WI38 (cell line): Measurements from ENCODE around the gene TADA2B.

Source experiments
- H3K4me3 ChIP-seq: 2 replicates; pipeline ENCODE4 v1.5.1; 2011; ENCODE audit warnings: low read depth, mild to moderate bottlenecking, control low read depth, low read length
- TF ChIP-seq, protein P1 (sequence below): IDR thresholded peaks from 2 replicates; pipeline ENCODE4 v1.5.1; 2012; ENCODE audit warnings: low read depth, mild to moderate bottlenecking, control low read depth, low read length

The TADA2B gene

DNA sequence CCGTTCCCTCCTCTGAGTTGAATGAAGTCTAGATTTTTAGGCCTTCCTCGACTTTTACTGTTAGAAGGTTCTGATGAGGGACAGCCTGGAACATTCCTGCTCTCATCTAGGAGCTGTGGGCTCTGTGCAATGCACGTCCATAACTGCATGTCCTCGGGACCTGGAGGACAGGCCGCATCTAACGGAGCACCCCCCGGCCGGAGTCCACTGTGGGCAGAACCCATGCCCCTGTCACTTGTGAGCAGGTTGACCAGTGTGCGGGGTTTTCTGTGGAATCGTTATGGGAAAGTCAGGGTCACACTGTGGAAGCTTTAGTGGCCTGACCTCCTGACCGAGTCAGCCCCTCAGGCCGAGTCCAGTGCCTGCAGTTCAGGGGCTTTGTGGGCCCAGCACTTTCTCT, 19.3 kb upstream of the TADA2B start:
- TF ChIP-seq, protein P1, sequence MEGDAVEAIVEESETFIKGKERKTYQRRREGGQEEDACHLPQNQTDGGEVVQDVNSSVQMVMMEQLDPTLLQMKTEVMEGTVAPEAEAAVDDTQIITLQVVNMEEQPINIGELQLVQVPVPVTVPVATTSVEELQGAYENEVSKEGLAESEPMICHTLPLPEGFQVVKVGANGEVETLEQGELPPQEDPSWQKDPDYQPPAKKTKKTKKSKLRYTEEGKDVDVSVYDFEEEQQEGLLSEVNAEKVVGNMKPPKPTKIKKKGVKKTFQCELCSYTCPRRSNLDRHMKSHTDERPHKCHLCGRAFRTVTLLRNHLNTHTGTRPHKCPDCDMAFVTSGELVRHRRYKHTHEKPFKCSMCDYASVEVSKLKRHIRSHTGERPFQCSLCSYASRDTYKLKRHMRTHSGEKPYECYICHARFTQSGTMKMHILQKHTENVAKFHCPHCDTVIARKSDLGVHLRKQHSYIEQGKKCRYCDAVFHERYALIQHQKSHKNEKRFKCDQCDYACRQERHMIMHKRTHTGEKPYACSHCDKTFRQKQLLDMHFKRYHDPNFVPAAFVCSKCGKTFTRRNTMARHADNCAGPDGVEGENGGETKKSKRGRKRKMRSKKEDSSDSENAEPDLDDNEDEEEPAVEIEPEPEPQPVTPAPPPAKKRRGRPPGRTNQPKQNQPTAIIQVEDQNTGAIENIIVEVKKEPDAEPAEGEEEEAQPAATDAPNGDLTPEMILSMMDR, result no peak
- no peak overlapping the region for H3K4me3 ChIP-seq

DNA sequence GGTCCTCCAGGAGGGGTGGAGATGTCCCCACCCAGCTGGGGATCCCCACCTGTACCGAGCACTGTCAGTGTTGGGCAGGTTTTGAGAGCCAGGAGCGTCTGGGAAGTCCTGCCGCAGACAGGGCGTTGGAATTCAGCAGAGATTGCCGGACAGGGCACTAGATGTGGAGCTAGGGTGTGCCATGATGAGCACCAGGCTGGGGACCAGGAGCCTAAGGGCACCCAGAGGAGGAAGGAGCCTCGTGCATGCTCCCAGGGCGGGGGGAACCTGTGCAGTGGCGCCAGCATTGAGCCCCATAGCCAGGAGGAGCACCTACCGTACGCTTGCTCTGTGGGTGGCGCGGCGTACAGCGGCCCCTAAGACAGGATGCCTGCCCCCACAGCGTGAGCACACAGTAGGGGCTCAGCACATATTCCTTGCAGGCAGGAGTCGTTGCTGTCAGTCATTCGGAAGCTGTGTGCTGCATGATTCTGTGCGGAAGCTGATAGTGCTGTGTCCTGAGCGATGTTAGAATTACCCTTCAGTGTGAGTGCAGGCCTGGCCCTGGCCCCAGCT, 18.8 kb upstream of the TADA2B start:
- TF ChIP-seq, protein P1, result no peak
- H3K4me3 ChIP-seq, result no peak overlapping the region

DNA sequence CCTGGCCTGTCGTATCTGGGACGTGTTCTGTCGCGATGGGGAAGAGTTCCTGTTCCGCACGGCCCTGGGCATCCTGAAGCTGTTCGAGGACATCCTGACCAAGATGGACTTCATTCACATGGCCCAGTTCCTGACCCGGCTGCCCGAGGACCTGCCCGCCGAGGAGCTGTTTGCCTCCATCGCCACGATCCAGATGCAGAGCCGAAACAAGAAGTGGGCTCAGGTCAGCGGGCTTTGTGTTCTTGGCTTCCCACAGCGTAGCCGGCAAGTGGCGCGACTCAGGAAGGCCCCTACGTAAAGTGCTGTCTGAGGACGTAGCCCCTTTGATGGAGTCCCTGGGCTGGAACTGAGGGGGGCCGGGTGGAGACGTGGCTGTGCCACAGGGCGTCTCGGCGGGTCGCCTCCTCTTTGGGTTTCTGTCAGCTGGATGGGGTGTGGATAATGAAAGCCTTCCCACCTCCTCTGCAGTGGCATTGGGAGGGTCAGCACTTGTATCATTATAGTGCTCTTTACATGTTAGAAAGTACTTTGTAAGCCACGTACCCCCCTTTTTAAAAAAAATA, 18.1 kb upstream of the TADA2B start:
- TF ChIP-seq, protein P1, result no peak
- no peak overlapping the region for H3K4me3 ChIP-seq

DNA sequence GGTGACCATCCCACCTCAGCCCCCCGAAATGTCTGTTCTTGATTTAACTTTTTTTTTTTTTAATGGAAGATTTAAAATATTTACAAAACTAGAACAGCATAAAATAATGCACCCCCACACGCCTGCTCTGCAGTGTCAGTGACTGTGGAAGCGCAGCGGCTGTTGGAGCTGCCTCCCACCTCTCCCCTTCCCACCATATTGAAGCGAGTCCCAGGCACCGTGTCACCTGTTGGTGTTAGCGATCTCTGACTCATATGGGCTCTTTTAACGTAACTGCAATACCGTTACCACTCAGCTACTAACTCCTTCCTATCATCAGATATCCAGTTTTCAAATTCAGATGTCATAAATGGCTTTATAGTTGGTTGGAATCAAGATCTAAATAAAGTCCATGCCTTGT, 17.1 kb upstream of the TADA2B start:
- H3K4me3 ChIP-seq, result no peak overlapping the region
- TF ChIP-seq, protein P1, result no peak

DNA sequence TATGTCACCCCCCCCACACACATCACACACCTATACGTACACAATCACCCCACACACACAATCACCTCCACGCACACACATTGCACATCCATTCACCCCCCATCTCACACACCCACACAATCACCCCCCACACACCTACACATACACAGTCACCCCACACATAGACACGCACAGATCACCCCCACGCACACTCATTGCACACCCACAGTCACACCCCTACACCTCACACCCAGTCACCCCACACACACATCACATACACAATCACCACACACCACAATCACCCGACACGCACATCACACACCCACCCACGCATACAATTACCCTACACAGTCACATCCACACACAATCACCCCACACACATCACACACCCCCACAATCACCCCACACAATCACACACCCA, 15.9 kb upstream of the TADA2B start:
- TF ChIP-seq, protein P1, result no peak
- no peak overlapping the region for H3K4me3 ChIP-seq

DNA sequence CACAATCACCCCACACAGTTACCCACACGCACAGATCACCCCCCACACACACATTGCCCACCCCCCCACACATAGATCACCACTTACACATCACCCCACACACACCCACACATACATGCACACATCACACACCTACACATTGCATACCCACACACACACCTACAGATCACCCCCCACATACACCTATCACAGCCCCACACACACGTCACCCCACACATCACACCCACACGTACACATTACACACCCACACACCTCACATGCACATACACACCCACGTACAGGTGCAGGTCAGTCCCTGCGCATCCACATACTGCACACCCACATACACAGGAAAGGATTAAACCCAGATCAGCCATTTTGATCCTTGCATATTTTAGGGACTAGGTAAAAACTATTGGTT, 15.3 kb upstream of the TADA2B start:
- no peak overlapping the region for H3K4me3 ChIP-seq
- TF ChIP-seq, protein P1, result no peak

DNA sequence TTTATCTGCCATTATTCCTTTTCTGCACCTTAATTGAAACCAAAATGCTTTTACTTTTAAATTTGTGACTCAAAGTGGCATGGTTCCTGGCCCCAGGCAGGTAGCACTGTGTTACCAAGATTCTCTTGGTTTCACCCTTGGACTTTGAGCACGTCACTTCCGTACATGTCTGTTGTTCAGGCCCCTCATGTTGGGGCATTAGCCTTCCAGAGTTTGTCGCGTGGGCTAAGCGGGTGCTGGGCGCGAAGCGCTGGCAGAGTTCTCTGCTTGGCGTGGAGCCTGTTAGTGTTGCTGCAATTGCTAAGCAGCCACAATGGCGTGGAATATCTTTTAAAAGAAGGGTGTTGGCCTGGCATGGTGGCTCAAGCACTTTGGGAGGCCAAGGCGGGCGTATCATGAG, 14.0 kb upstream of the TADA2B start:
- TF ChIP-seq, protein P1, result no peak
- H3K4me3 ChIP-seq, result no peak overlapping the region
